ENCODE results near the gene DEGS2.

Gene DEGS2

DNA sequence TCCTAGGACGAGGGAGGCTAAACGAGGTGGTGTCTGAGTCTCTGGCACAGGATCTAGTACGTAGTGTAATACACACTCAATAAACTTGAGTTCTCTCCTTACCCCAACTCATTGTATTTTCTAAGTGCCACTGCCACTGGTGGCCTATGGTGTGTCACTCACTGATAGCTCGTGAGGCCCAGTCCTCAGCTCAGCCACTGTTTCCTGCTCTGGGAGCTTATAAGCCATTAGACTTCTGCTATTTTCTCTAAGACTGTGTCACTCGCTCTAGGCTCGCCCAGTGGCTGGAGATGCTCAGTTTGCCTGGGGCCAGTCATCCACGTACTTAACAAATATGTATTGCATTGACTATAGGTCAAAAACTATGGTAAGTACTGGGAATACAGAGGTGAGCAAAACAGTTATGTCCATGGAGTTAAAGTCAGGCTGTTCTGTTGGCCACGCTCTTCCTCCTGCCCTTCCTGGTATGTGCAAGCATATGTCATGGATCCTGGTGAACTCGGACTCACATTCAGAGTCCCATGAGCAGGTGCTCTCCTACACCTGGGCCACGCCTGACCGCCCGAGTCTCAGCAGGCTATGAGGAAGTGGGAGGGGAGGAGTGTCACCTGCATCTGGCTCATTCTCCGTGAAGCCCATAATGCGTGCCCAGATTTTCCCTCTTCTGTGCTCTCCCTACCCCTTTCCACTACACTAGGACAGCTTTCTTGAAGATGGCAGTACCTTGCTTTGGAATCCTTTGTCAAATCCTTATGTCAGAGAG is 41.6 kb downstream of the DEGS2 start:
- DNase-seq (ENCODE audit: low read depth): no peak
- H3K4me3 ChIP-seq (ENCODE audit: low read depth, low read length): no peak overlapping the region
- TF ChIP-seq, protein P1, sequence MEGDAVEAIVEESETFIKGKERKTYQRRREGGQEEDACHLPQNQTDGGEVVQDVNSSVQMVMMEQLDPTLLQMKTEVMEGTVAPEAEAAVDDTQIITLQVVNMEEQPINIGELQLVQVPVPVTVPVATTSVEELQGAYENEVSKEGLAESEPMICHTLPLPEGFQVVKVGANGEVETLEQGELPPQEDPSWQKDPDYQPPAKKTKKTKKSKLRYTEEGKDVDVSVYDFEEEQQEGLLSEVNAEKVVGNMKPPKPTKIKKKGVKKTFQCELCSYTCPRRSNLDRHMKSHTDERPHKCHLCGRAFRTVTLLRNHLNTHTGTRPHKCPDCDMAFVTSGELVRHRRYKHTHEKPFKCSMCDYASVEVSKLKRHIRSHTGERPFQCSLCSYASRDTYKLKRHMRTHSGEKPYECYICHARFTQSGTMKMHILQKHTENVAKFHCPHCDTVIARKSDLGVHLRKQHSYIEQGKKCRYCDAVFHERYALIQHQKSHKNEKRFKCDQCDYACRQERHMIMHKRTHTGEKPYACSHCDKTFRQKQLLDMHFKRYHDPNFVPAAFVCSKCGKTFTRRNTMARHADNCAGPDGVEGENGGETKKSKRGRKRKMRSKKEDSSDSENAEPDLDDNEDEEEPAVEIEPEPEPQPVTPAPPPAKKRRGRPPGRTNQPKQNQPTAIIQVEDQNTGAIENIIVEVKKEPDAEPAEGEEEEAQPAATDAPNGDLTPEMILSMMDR (IDR thresholded peaks at IDR 0.05; ENCODE audit: control insufficient read depth, extremely low read depth, insufficient read depth): no peak

DNA sequence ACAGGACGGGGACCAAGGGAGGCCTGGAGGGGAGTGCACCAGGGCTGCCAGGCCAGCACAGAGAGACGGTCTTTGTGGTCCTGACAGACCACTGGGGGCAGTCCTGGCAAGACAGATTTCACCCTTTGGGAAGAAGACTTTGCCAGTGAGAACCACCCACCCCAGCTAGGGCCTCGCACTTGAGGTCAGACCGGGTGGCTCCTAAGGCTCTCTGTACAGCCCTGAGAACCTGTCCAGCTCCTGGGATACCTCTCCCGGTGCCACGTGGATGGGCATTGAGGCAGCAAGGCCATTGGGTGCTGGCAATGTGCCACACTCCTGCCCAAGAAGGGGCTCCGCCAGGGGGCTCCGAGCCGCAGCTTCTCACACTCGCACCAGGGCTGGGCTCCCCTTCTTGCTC is 42.4 kb downstream of the DEGS2 start:
- TF ChIP-seq, protein P1 (IDR thresholded peaks at IDR 0.05; ENCODE audit: control insufficient read depth, extremely low read depth, insufficient read depth): no peak
- no peak overlapping the region for H3K4me3 ChIP-seq (ENCODE audit: low read depth, low read length)
- DNase-seq (ENCODE audit: low read depth): no peak

DNA sequence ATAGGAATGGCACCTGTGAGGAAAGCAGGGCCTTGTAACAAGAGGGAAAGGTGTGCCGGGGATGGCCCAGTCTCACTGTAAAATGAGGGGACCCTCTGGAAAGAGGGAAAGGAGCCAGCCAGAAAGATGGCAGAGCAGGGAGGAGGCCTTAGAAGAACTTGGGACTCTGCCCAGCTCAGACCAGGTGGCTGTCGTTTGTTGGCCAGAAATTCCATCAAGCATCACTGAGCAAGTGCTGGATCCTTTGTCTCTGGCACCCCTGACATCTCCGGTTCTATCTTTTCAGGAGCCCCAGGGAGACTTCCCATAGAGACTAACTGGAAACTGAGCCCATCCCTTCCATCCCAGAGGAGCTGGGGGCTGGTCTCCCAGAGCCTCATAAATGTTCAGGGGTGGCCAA is 43.3 kb downstream of the DEGS2 start:
- no peak overlapping the region for H3K4me3 ChIP-seq (ENCODE audit: low read depth, low read length)
- TF ChIP-seq, protein P1 (IDR thresholded peaks at IDR 0.05; ENCODE audit: control insufficient read depth, extremely low read depth, insufficient read depth): no peak
- no peak for DNase-seq (ENCODE audit: low read depth)

DNA sequence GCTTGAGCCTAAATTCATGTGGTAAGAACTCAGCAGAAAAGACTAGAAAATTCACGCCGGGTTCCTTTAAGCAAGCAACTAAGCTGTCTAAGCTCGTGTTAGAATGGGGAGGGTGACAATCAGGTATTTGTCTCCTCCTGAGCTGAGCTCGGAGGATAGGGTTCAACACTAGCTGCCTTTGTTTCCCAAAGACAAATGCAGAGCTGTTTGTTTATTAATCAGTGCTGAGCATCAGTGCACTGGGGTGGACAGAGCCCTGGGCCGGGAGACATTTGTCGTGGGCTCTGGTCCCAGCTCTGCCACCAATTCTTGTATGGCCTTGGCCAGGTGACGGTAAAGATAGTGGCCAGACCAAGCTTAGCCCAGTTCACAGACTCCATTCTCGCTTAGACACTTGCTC is 43.7 kb downstream of the DEGS2 start:
- no peak for DNase-seq (ENCODE audit: low read depth)
- TF ChIP-seq, protein P1 (IDR thresholded peaks at IDR 0.05; ENCODE audit: control insufficient read depth, extremely low read depth, insufficient read depth): no peak
- H3K4me3 ChIP-seq (ENCODE audit: low read depth, low read length): no peak overlapping the region

DNA sequence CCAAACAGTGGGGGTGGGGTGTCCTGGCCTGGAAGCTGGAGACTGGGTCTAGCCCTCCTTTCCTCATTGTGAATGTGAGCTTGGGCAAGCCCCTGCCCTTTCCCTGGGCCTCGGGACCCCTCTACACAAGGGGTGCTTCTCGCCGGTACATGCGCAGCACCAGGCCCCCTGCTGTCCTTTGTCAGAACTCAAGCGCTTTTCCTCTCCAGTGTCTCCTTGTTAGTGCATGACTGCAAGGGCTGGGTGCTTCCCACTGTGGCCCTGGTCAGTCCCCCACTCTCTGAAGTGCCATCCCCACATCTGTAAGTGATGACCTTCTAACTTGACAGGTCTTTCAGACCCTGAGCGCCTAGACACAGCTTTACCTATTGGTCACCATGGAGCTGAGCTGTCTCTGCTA is 44.2 kb downstream of the DEGS2 start:
- no peak for DNase-seq (ENCODE audit: low read depth)

DNA sequence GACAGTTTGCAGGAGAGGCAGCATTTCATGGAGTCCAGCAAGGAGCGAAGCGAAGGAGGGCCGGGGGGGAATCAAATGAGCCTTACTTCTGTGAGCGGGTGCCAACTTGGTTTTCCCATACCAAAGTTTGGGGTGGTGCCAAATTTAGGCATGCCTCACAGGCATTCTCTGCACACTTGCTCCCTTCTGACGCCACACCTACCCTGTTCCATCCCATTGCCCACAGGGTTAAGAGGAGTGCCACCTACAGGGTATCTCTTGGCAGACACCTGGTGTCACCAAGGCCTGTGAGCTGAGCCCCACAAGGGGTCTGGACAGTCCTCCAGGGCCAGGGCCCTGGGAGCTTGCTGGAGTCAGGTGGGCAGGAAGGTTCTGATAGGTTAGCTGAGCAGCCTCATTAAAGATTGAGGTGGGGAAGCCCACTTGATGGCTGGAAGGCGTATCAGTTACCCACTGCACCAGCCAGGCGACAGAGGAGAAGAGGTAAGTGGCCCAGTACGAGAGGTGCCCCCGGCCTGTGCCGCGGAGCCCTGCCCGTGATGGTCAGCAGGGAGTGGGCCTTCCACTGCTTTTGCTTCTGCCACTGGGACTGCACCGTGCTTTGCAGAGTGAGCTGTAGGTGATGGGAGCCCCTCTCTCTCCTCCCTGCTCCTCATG is 45.2 kb downstream of the DEGS2 start:
- DNase-seq (ENCODE audit: low read depth): no peak
- TF ChIP-seq, protein P1 (IDR thresholded peaks at IDR 0.05; ENCODE audit: control insufficient read depth, extremely low read depth, insufficient read depth): no peak
- no peak overlapping the region for H3K4me3 ChIP-seq (ENCODE audit: low read depth, low read length)

More for the DNA sequence above, 44.2 kb downstream of the DEGS2 start:
- H3K4me3 ChIP-seq (ENCODE audit: low read depth, low read length): no peak overlapping the region
- TF ChIP-seq, protein P1 (IDR thresholded peaks at IDR 0.05; ENCODE audit: control insufficient read depth, extremely low read depth, insufficient read depth): no peak

All from LNCaP clone FGC (cell line).